Stimulated activated CD4-positive, alpha-beta T cell treated with anti-CD3 and anti-CD28 coated beads, TNF-alpha, amount 100 ng/mL, for 48 hours (primary cell): ENCODE data around the gene CHST5.
"Not testable (repeated sequence)": the region's sequence is repeated elsewhere in the genome, so short reads cannot be mapped to it uniquely, and the experiment has no call there.

Experiments
- DNase-seq, 3 donors: peaks; one replicate each; pipeline ENCODE4 v3.0.0-alpha.2; 2020; ENCODE audit warnings: low read depth in 3 of 3

The CHST5 gene

DNA sequence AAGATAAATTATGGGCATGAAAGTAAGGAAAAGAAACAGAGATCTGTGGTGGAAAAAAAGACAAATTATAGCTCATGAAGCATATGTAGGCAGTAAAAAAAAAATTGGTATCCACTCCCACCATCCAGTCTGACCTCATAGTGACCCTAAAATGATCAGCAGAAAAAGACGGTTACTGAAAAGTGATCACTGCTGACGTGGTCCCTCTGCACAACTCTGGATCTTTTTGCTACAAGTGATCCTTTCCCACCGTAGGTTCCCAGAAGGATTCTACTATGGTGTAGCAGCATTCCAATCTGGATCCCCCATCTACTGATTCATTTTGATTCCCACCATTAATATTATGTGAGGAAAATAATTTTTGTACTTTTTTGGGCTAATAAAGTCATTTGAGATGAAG is 29.8 kb downstream of the CHST5 start:
- no peak for DNase-seq

DNA sequence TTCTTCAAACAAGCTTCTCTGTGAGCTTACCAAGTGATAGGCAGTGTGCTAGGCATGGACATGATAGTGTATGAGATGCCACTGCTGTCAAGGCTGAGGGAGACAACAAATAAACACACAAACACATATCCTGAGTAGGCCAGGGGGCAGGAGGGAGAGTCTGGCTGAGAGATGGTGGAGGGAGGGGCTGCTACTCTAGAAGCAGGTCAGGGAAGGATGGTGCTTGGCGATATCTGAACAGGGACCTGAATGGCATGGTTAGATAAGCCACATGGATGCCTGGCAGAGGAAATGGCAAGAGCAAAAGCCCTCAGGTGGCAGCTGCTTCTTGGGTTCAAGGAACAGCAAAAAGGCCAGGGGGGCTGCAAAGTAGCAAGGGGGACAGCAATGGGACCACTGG is 32.1 kb downstream of the CHST5 start:
- DNase-seq: no peak

DNA sequence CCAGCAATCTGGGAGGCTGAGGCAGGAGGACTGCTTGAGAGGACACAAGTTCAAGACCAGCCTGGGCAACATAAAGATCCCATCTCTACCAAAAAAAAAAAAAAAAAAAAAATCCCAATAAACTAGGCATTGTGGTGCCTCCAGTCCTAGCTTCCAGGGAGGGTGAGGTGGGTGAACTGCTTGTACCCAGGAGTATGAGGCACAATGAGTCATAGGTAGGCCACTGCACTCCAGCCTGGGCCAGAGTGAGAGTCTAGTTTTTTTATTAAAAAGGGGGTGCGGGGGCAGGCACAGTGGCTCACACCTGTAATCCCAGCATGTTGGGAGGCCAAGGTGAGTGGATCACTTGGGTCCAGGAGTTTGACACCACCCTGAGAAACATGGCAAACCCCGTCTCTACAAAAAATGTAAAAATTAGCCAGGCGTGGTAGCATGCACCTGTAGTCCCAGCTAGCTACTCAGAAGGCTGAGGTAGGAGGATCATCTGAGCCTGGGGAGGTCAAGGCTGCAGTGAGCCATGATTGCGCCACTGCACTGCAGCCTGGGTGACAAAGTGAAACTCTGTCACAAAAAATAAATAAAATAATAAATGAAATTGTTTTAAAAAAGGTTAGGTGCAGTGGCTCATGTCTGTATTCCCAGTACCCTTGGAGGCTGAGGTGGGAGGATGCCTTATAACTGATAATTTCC is 32.8 kb downstream of the CHST5 start:
- no peak for DNase-seq

DNA sequence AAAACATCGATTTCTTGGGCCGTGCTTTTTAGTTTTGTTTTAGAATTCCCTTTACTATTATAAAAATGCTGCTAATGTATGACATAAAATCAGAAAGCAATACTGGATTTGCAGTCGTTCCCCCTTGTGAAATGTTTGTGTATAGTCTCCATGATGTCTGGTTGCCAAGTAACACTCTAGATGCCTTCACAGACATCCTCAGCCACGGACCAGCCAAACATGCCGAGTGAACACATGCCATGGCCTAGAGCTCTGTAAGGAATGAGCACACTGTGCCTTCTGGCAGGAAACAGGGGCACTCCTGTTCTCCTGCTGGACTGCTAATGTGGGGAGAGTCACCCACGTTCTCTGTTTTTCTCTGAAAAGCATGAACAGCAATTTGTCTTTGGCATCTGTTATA is 34.1 kb downstream of the CHST5 start:
- DNase-seq: not testable (repeated sequence)

- DNase-seq: no peak
These were observed 34.5 kb downstream of the CHST5 start for GRCh38 chr16:75501359-75501758.

- DNase-seq: not testable (repeated sequence)
These were observed 37.1 kb downstream of the CHST5 start for GRCh38 chr16:75498605-75499322.

GRCh38 chr16:75497558-75497957 is 38.4 kb downstream of the CHST5 start:
- no peak for DNase-seq

GRCh38 chr16:75495076-75495674 is 40.7 kb downstream of the CHST5 start, which contains the start of gene CHST6:
Gene CHST6 (minus strand): TSS chr16:75495441. CDS start chr16:75479828, 15,613 bp downstream.
- DNase-seq: no peak

DNA sequence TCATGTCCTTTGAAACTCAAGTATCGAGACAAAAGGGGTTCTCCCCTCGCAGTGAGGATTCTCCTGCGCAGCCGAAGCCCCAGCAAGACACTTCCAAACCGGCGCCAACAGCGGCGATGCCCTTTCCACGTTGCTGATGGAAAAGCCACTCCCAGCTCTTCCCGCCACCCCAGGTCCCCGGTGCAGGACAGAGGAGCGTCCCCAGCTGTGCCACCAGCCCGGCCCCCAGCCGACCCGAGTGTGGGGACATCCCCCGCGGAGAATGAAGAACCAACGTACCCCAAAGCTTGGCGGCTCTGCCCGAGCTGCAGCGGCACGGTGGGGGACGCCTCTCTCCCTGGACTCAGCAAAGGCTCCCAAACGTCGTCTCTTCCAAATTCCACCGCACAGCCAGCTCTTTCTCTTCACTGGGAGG is 41.2 kb downstream of the CHST5 start:
- no peak for DNase-seq

GRCh38 chr16:75494184-75494583 is 41.7 kb downstream of the CHST5 start:
- DNase-seq: no peak

- DNase-seq: no peak
These were observed 44.0 kb downstream of the CHST5 start for GRCh38 chr16:75491876-75492275.

- no peak for DNase-seq
These were observed 47.6 kb downstream of the CHST5 start for GRCh38 chr16:75488322-75488721.

GRCh38 chr16:75486676-75487313 is 49.1 kb downstream of the CHST5 start:
- DNase-seq: no peak

DNA sequence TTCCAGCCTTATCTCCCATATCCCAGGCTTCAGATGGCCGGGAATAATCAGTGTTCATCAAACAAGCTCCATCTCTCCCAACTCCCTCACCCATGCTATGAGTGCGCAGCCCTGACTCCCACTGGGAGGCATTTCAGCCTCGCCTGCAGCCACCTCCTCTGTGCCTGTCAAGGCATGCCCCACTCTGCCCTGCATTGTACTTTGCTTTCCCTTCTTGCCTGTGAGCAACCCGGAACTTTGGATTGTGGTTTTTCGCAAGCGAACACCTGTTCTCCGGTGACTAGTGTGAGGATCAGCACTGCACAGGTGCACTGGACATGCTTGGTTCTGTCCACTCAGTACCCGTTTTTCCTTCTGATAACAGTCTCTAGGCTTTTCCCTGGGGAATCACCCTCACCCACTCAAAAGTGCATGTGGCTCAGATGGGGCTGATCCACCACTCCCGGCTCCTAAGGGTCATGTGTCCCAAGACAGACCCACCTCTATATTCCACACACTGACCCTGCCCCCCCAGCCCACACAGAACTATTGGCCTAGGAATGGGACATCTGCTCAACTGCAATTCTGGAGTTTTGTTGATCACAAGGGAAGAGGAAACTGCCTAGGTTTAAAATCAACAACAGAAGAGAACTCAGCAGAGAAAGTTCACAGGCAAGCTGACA is 49.8 kb downstream of the CHST5 start:
- no peak for DNase-seq

DNA sequence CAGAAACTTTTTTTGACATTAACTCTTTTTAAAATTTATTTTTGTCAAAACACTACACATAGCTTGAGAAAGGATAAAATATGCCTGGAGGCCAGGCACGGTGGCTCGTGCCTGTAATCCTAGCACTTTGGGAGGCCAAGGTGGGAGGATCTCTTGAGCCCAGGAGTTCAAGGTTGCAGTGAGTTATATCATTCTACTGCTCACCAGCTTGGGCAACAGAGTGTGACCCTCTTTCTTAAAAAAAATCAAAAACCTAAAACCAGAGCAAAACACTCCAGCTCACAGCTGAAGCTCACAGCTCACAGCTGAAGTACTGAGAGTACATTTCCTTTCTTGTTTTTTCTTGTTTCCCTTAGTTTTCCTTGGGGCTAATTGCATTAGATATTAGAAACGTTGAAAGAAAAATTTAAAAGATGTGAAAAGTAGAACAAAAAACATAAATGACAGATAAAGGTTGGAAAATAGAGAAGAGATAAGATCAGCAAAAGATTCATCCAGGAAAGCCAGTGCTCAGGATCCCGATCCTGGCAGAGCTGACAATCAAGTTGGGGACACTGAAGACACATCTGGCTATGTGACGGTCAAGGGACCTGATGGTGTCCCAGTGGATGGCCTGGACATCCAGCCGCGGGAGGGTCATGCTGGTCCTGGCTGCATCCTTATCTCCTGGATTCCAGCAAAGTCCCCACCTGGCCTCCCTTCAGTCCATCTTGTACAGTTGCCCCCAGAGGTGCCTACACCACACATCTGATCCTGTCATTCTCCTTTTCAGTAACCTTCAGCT is 50.5 kb downstream of the CHST5 start:
- no peak for DNase-seq

GRCh38 chr16:75483222-75483621 is 52.7 kb downstream of the CHST5 start:
- DNase-seq: no peak

- no peak for DNase-seq
These were observed 53.3 kb downstream of the CHST5 start for GRCh38 chr16:75482434-75483205.

- DNase-seq: no peak
These were observed 54.4 kb downstream of the CHST5 start for GRCh38 chr16:75481475-75481874.

DNA sequence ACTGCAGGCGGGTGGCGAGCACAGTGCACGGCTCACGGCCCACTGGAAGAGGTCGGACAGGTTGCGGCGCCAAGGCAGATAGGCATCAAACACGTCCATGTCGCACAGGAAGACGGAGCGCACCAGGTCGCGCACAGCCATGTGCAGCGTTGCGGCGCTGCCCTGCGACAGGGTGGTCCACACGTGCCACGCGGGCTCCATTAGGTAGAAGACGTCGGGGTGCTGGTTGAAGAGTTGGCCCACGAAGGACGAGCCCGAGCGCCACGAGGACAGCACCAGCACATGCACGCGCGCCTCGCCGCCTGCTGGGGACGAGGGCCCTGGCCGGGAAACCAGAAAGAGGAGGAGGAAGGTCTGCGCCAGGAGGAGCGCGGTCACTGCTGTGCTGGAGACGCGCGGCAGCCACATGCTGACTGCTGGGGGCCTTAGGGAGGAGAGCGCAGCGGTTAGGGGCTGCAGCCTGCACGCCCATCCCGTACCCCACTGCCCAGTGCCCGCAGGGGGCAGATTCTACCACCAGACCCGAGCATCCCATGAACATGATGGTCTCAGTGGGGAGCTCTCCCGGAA is 56.4 kb downstream of the CHST5 start:
- no peak for DNase-seq
